Measurements from ENCODE around the gene EPHB4. TPM values are rescaled to one million over a fixed set of nuclear protein-coding genes. Genes with fewer than 3 reads are reported as not detected.

Gene EPHB4
- total RNA-seq, 4 donors from 2014 or later: 29.1 to 55.0 (median 36.5) TPM

GRCh38 chr7:100854146-100854895, 27.0 kb upstream of the EPHB4 start:
- Histone ChIP-seq H3K4me3 (no peak overlapping the region), H3K27ac (no peak overlapping the region), H3K4me1 (peaks cover 17 to 34% (median 18%) of the 10 kb centered on the region in 3 donors), H3K27me3 (no peaks in the 10 kb centered on the region), H3K9me3 (no peaks in the 10 kb centered on the region), H3K36me3 (peaks cover 0 to 39% (median 0%) of the 10 kb centered on the region in 3 donors)
- intact Hi-C loops (cut with DNase I): loop anchor here (5.0 kb wide), 1 partner anchor 57 kb away; no protein-coding TSS in a partner anchor
- WGBS, 2 donors: 94 to 100% methylated on average over 2 of the region's 14 CpGs
- no peak for TF ChIP-seq POLR2A (IDR thresholded peaks at IDR 0.05)
- TF ChIP-seq CTCF (IDR thresholded peaks at IDR 0.05): no peak
- no peak for DNase-seq

GRCh38 chr7:100852048-100852872, 24.9 kb upstream of the EPHB4 start, which contains the start of gene SLC12A9:
Gene SLC12A9 (plus strand): TSS chr7:100852713. CDS start chr7:100854198, 1,485 bp downstream.
- Histone ChIP-seq H3K36me3 (peaks cover 0 to 23% (median 0%) of the 10 kb centered on the region in 3 donors), H3K4me3 (peak within 1 kb of the TSS; percentile 62 to 91 (median 80)), H3K4me1 (peaks cover 17 to 34% (median 18%) of the 10 kb centered on the region in 3 donors), H3K27ac (peak within 1 kb of the TSS; percentile 70 to 87 (median 80)), H3K27me3 (no peaks in the 10 kb centered on the region), H3K9me3 (no peaks in the 10 kb centered on the region)
- WGBS, 2 donors: 0% methylated on average over 21 of the region's 71 CpGs; no CpG with 5 or more reads in 1 of the 2 donors
- TF ChIP-seq CTCF (IDR thresholded peaks at IDR 0.05) (peak; percentile 88 to 95 (median 92)), POLR2A (IDR thresholded peaks at IDR 0.05) (peak in 2 of 4 donors; percentile 31 to 60)
- intact Hi-C loops (cut with DNase I): loop anchor here (5.0 kb wide), 1 partner anchor 55 kb away; no protein-coding TSS in a partner anchor
- DNase-seq: peak; percentile 52

- H3K27me3 ChIP-seq: no peaks in the 10 kb centered on the region
- TF ChIP-seq POLR2A (IDR thresholded peaks at IDR 0.05) (no peak), CTCF (IDR thresholded peaks at IDR 0.05) (no peak)
- no peak overlapping the region for H3K27ac ChIP-seq
Observed at GRCh38 chr7:100847360-100847759, 20.0 kb upstream of the EPHB4 start.

GRCh38 chr7:100840470-100841100, 13.3 kb upstream of the EPHB4 start:
- 72 to 86% methylated on average over 8 of the region's 8 CpGs for WGBS, 2 donors

More at GRCh38 chr7:100847360-100847759, 20.0 kb upstream of the EPHB4 start:
- intact Hi-C loops (cut with DNase I): no loop called here
- H3K4me3 ChIP-seq: no peak overlapping the region
- no peaks in the 10 kb centered on the region for H3K36me3 ChIP-seq
- no peak for DNase-seq
- H3K4me1 ChIP-seq: peaks cover 7 to 10% (median 7%) of the 10 kb centered on the region in 3 donors
- WGBS, 2 donors: 87 to 90% methylated on average over 4 of the region's 4 CpGs
- no peaks in the 10 kb centered on the region for H3K9me3 ChIP-seq

More at GRCh38 chr7:100840470-100841100, 13.3 kb upstream of the EPHB4 start:
- H3K36me3 ChIP-seq: no peaks in the 10 kb centered on the region
- peaks cover 8 to 21% (median 11%) of the 10 kb centered on the region in 3 donors for H3K4me1 ChIP-seq
- intact Hi-C loops (cut with DNase I): no loop called here
- no peak overlapping the region for H3K27ac ChIP-seq
- no peak for DNase-seq
- TF ChIP-seq POLR2A (IDR thresholded peaks at IDR 0.05): no peak
- TF ChIP-seq CTCF (IDR thresholded peaks at IDR 0.05): no peak
- H3K27me3 ChIP-seq: no peaks in the 10 kb centered on the region
- no peaks in the 10 kb centered on the region for H3K9me3 ChIP-seq
- H3K4me3 ChIP-seq: no peak overlapping the region
